Choroid plexus epithelial cell (primary cell): ENCODE results near the gene CDH20.

ENCODE experiments used
- DNase-seq: peaks from one replicate; pipeline ENCODE4 v3.0.0-alpha.2; 2010; ENCODE audit warnings: low read depth
- H3K4me3 ChIP-seq: 2 replicates; pipeline ENCODE4 v1.5.1; 2011; ENCODE audit warnings: low read depth, mild to moderate bottlenecking, control low read depth, low read length, moderate library complexity
- TF ChIP-seq, protein P1 (sequence below): conservative IDR thresholded peaks from 2 replicates; pipeline ENCODE4 v1.5.1; 2011; ENCODE audit warnings: low read depth, mild to moderate bottlenecking, control low read depth, inconsistent platforms, low read length, moderate library complexity

The CDH20 gene

DNA sequence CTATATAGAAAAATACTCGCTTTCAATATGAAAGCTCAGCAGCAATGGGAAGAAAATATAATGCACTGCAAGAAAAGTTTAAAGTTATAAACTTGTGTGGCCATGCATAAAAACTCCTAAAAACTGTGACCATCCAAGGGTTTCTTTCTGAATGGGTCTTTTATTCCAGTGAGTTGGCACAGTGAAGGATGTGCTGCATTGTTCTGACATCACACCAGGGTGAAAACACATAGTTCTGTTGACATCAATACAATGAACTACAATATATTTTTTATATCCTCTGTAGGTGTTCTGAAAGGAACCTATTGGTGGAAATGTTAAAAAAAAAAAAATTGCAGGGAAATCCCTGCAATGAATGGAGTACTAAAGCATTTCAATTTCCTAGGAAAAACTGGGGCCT, 80.2 kb downstream of the CDH20 start:
- no peak for DNase-seq
- H3K4me3 ChIP-seq: no peak overlapping the region
- TF ChIP-seq, protein P1, sequence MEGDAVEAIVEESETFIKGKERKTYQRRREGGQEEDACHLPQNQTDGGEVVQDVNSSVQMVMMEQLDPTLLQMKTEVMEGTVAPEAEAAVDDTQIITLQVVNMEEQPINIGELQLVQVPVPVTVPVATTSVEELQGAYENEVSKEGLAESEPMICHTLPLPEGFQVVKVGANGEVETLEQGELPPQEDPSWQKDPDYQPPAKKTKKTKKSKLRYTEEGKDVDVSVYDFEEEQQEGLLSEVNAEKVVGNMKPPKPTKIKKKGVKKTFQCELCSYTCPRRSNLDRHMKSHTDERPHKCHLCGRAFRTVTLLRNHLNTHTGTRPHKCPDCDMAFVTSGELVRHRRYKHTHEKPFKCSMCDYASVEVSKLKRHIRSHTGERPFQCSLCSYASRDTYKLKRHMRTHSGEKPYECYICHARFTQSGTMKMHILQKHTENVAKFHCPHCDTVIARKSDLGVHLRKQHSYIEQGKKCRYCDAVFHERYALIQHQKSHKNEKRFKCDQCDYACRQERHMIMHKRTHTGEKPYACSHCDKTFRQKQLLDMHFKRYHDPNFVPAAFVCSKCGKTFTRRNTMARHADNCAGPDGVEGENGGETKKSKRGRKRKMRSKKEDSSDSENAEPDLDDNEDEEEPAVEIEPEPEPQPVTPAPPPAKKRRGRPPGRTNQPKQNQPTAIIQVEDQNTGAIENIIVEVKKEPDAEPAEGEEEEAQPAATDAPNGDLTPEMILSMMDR: no peak

DNA sequence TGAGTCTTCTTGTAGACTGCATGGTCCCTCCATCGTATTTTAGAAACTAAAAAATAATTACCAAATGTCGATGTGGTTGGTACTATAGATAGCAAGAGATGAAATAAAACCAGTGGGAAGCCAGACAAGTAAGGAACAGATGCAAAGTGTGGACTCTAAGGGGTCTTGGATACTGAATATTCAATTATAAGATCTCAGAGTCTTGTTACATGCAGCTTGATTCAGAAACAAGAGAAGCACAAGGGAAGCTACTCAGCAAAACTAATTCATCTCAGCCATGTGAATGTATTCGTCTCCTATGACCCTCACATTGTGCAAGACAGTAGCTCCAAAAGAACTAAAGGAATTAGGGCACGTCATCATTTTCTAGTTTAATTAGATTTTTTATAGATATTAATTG, 80.9 kb downstream of the CDH20 start:
- no peak overlapping the region for H3K4me3 ChIP-seq
- DNase-seq: no peak
- TF ChIP-seq, protein P1: no peak

DNA sequence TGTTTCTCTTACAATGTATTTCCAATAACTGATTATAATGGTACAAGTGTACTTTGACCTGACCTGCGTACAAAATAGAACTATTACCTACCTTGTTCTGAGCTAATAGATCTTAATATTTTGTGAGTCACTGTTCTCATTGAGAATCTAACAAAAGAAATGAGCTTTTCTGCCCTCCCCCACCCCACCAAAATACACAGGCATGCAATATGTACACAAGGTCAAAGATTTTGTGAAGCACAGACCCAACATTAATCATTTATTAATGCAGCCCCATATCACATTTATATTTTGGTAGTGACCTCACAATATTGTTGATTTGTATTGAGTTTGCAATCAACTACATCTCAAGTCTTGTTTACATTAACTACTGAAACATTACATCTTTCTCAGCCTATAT, 86.5 kb downstream of the CDH20 start:
- TF ChIP-seq, protein P1: no peak
- no peak overlapping the region for H3K4me3 ChIP-seq
- DNase-seq: no peak

DNA sequence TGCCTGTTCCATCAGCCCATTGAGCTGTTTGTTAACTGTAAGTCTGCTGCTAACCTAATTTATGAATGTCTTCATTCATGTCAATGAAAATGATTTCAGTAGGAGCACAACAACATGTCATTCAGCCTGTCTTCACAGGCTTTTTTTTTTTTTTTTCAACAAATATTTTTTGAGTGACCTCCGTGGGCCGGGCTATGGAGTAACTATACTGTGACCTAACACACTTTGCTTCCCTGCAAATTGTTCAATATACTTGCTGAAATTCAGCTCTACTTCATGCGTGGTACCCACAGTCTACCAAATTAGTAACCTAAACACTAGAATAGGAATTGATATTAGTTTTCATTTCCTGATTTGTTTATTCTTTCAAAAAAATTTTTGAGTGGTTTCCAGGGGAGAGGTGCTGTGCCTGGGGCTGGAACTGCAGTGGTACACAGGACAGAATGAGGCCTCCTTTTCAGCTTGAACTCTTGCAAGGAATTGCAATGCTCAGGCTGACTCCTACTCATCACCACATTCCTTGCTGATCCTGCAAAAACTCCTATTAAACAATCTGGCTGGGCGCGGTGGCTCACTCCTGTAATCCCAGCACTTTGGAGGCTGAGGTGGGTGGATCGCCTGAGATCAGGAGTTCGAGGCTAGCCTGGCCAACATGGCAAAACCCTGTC, 87.1 kb downstream of the CDH20 start:
- no peak for DNase-seq
- H3K4me3 ChIP-seq: no peak overlapping the region
- TF ChIP-seq, protein P1: no peak

DNA sequence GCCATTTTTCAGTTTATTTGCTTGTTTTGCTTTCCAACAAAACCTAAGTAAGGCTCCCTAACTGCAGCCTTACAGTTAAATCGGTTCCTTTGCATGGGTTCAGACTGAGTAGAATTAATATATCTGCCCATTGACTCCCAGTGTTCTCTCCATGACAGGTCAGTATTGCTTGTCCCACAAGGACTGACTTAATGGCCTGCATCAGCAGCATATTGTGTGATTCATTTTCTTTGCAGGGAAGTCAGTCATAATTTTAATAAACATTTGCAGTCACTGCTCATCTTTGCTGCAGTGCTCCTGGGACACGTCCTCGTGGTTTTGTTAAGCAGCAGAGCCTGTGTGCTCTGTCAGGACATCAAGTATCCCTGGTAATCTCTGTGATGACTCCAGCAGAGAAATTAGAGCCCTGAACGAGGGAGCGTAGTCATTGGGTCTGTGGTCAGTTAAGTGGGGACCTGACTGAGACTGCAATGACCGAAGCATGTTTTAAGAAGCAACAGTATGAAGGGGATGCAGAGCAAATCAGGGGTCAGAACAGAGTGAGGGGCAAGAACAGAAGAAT, 93.3 kb downstream of the CDH20 start:
- DNase-seq: no peak
- H3K4me3 ChIP-seq: no peak overlapping the region

DNA sequence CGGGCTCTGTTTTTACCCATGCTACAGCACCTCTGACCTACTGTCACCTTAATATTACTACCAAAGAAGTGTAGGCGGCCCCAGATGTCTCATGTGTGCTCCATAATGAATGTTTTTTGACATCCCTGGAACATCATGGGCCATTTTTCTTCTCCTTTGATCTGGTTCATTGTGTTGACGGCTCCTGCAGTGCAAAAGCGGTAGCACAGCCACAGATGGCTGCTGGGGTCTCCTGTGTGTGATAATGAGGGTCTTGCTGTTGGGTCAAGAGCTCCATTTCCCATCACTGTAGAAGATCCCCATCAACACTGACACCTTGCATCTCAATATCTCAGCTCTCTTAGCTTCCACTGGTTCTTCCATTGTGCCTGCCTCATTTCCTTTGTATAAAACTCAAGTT, 95.0 kb downstream of the CDH20 start:
- TF ChIP-seq, protein P1: no peak

More for the DNA sequence above, 93.3 kb downstream of the CDH20 start:
- TF ChIP-seq, protein P1: no peak

DNA sequence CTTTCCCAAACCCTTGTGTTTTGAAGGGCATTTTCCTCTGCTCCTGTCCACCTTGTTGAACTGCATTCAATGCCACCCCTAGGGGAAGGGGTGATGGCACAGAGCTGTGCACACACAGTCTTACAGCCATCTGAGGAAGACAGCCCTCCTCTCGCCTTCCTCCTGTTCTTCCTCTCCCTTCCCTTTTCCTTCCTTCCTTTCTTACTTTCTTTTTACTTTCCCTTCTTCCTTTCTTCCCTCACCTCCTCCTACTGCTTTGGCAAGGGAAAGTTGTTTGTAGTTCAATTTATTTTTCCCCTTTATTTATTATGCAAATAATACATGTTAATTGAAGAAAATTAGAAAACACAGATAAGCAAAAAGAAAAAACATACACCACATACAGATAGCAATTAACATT, 99.4 kb downstream of the CDH20 start:
- no peak for DNase-seq
- H3K4me3 ChIP-seq: no peak overlapping the region
- TF ChIP-seq, protein P1: no peak

More for the DNA sequence above, 95.0 kb downstream of the CDH20 start:
- no peak for DNase-seq
- H3K4me3 ChIP-seq: no peak overlapping the region
